ENCODE data around the gene MUC15.

DNA sequence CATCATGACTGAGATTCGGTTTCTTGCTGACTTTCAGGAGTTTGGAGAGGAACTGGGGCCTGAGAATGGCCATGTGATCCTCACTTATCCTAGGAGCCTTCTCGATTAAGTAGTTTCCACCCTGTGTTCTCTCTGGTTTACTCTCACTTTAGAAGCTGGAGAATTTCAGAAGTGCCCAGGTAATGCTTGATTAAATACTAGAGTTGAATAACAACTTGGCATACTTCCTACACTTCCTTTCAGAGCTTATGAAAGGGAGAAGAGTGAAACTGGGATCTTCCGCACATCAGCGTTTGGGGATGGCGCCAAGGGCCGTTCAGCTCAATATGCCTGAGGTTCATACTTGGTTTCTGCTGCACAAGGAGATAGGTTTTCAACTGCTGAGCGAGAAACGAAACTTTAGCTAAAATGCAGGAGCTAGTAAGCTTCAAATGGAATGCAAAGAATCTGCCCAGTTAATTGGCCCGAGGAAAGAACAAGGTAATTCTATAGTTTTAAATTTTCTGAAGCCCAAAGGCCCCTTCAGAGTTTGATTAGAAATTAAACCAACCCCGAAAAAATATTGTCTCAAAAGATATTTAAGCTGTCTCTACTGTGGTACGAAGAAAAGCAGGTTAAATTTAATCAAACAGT lies 823 bp upstream of the MUC15 start:
- TF ChIP-seq ZFP3 (CRISPR knock-in tag; IDR thresholded peaks at IDR 0.05) = no peak
- no peak for TF ChIP-seq CREB5 (CRISPR knock-in tag; IDR thresholded peaks at IDR 0.05; ENCODE audit: low read depth)
- no peak for TF ChIP-seq PPARA (CRISPR knock-in tag; IDR thresholded peaks at IDR 0.05; ENCODE audit: borderline replicate concordance)
- no peak for TF ChIP-seq BACH2 (CRISPR knock-in tag; IDR thresholded peaks at IDR 0.05; ENCODE audit: borderline replicate concordance)

All from SK-N-SH treated with all-trans-retinoic acid at 6 μM for 48 hours (cell line).